Ascending aorta (tissue), 2 donors: ENCODE results near the gene LHPP. TPM values are rescaled to one million over a fixed set of nuclear protein-coding genes. Genes with fewer than 3 reads are reported as not detected.
"Not testable (repeated sequence)": the region's sequence is repeated elsewhere in the genome, so short reads cannot be mapped to it uniquely, and the experiment has no call there.

Source experiments
- DNase-seq, 2 donors: peaks; one replicate each; pipeline ENCODE4 v3.0.0-alpha.2; 2019; ENCODE audit warnings: low spot score in 2 of 2
- H3K27ac ChIP-seq, 2 donors: fragments of 200-600 bp; sonication (generic); one replicate each; pipeline ENCODE4 v1.5.1; 2016 to 2017; ENCODE audit warnings: mild to moderate bottlenecking in 1 of 2
- H3K27me3 ChIP-seq: fragments of 200-600 bp; sonication (generic); one replicate; pipeline ENCODE4 v1.5.1; 2017
- H3K36me3 ChIP-seq, 2 donors: fragments of 200-600 bp; sonication (generic); one replicate each; pipeline ENCODE4 v1.5.1; 2016
- H3K4me1 ChIP-seq, 2 donors: fragments of 200-600 bp; sonication (generic); one replicate each; pipeline ENCODE4 v1.5.1; 2016 to 2017; ENCODE audit warnings: mild to moderate bottlenecking in 1 of 2
- H3K4me3 ChIP-seq, 2 donors: fragments of 200-600 bp; sonication (generic); one replicate each; pipeline ENCODE4 v1.5.1; 2016 to 2017; ENCODE audit warnings: mild to moderate bottlenecking in 1 of 2
- H3K9me3 ChIP-seq, 2 donors: fragments of 200-600 bp; sonication (generic); one replicate each; pipeline ENCODE4 v1.5.1; 2016
- intact Hi-C: fragments of 100-400 bp; cut with DNase I; formaldehyde crosslinking; loops from one replicate; pipeline ENCODE4 v1.15.1; 2023
- total RNA-seq: library from RNA; depleted of rRNA; stranded (reverse); fragments of >200 nt; gene quantifications from one replicate; pipeline ENCODE4 v1.1.0, GENCODE V29; 2016
- TF ChIP-seq, protein P1 (sequence below), 3 experiments: fragments of 200-600 bp in 2 of 3; fragments of 450-650 bp in 1 of 3; sonication (generic) in 2 of 3; IDR thresholded peaks; one replicate each; pipeline ENCODE4 v1.5.1; 2016 to 2019; ENCODE audit warnings: antibody characterized with exemption in 3 of 3, mild to moderate bottlenecking in 1 of 3, moderate library complexity in 1 of 3

The LHPP gene
- total RNA-seq, 1 donor from 2014 or later, result 5.1 TPM

DNA sequence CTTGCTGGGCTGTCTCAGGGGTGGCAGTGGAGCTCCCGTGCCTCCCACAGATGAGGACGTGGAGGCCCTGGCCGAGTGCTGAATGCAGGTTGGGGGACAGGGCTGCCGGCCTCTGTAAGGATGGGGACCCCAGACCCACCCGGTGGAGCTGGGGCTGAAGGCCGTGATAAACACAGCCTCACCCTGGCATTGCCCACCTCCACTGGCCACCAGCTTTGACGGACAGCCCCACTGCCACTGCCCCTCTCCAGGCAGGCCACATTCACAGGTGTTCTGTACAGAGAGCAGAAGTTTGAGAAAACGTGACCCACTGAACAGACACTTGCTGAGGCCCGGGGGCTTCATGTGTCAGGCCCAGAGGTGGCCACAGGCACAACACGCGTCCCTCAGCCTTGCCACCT is 126.2 kb downstream of the LHPP start:
- no peaks in the 10 kb centered on the region for H3K36me3 ChIP-seq
- no peak for DNase-seq
- H3K27me3 ChIP-seq, result no peaks in the 10 kb centered on the region
- H3K4me1 ChIP-seq, result peaks cover 0 to 20% of the 10 kb centered on the region in 2 donors
- peak overlapping the region in 1 of 2 donors; percentile 72 for H3K27ac ChIP-seq
- H3K9me3 ChIP-seq, result no peaks in the 10 kb centered on the region
- TF ChIP-seq, protein P1, sequence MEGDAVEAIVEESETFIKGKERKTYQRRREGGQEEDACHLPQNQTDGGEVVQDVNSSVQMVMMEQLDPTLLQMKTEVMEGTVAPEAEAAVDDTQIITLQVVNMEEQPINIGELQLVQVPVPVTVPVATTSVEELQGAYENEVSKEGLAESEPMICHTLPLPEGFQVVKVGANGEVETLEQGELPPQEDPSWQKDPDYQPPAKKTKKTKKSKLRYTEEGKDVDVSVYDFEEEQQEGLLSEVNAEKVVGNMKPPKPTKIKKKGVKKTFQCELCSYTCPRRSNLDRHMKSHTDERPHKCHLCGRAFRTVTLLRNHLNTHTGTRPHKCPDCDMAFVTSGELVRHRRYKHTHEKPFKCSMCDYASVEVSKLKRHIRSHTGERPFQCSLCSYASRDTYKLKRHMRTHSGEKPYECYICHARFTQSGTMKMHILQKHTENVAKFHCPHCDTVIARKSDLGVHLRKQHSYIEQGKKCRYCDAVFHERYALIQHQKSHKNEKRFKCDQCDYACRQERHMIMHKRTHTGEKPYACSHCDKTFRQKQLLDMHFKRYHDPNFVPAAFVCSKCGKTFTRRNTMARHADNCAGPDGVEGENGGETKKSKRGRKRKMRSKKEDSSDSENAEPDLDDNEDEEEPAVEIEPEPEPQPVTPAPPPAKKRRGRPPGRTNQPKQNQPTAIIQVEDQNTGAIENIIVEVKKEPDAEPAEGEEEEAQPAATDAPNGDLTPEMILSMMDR (IDR thresholded peaks at IDR 0.05), result no peak
- H3K4me3 ChIP-seq, result no peak overlapping the region
- intact Hi-C loops, result no loop called here

DNA sequence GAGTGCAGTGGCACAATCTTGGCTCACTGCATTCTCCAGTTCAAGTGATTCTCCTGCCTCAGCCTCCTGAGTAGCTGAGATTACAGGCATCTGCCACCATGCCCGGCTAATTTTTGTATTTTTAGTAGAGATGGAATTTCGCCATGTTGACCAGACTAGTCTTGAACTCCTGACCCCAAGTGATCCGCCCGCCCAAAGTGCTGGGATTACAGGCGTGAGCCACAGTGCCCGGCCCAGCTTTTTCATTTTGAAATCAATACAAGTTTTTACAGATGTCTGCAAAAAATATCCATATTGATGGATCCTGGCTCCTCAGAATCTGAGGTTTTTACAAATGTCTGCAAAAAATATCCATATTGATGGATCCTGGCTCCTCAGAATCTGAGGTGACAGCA is 126.7 kb downstream of the LHPP start:
- H3K27me3 ChIP-seq, H3K4me3 ChIP-seq, intact Hi-C loops, H3K36me3 ChIP-seq, DNase-seq, H3K9me3 ChIP-seq: not testable (repeated sequence)
- Histone ChIP-seq H3K27ac (peak overlapping the region in 1 of 2 donors; percentile 72), H3K4me1 (peaks cover 0 to 20% of the 10 kb centered on the region in 2 donors)

DNA sequence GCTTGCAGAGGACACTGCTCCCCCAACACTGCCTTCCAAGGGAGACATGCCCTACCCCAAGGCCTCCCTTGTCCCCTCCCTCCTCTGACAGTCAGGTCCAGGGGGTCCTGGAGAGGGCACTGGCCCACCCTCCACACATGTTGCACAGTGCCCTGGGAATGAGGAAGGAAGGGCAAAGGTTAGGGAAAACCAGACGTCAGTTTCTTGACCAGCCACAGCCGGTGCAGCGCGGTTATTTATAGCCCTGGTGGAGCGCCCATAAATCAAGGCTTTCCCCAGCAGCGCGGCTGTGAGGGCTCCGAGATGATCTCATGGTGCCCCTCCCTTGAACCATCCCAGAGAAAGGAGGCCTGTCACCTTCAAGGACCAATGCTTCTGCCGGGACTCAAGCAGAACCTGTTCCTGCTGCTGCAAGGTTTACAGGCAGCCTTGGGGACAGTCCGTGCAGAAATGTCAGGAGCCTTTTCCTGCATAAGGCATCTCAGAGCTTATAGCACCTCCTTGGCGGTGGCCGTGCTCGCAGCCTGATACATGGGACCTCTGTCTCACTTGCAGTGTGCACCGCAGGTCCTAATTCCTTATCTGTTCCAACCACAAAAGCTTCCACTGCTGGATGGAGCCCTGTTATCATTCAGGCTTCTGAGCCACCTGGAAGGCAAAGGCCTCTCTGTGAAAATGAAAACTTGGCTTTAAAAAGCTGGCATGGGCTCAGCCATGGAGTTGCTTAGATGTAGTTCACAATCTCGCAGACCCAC is 127.3 kb downstream of the LHPP start:
- intact Hi-C loops, result no loop called here
- Histone ChIP-seq H3K4me1 (peaks cover 0 to 20% of the 10 kb centered on the region in 2 donors), H3K27me3 (no peaks in the 10 kb centered on the region), H3K4me3 (peak overlapping the region in 1 of 2 donors; percentile 60), H3K27ac (peak overlapping the region; percentile 53 to 72), H3K9me3 (no peaks in the 10 kb centered on the region), H3K36me3 (no peaks in the 10 kb centered on the region)
- TF ChIP-seq, protein P1 (IDR thresholded peaks at IDR 0.05), result no peak
- DNase-seq, result no peak

- Histone ChIP-seq H3K27me3 (no peaks in the 10 kb centered on the region), H3K9me3 (no peaks in the 10 kb centered on the region), H3K4me1 (peaks cover 0 to 20% of the 10 kb centered on the region in 2 donors), H3K27ac (peak overlapping the region; percentile 53 to 72), H3K4me3 (peak overlapping the region in 1 of 2 donors; percentile 60), H3K36me3 (no peaks in the 10 kb centered on the region)
- DNase-seq, result no peak
- TF ChIP-seq, protein P1 (IDR thresholded peaks at IDR 0.05), result no peak
- intact Hi-C loops, result no loop called here
Observed at GRCh38 chr10:124589491-124590041, 127.9 kb downstream of the LHPP start.

DNA sequence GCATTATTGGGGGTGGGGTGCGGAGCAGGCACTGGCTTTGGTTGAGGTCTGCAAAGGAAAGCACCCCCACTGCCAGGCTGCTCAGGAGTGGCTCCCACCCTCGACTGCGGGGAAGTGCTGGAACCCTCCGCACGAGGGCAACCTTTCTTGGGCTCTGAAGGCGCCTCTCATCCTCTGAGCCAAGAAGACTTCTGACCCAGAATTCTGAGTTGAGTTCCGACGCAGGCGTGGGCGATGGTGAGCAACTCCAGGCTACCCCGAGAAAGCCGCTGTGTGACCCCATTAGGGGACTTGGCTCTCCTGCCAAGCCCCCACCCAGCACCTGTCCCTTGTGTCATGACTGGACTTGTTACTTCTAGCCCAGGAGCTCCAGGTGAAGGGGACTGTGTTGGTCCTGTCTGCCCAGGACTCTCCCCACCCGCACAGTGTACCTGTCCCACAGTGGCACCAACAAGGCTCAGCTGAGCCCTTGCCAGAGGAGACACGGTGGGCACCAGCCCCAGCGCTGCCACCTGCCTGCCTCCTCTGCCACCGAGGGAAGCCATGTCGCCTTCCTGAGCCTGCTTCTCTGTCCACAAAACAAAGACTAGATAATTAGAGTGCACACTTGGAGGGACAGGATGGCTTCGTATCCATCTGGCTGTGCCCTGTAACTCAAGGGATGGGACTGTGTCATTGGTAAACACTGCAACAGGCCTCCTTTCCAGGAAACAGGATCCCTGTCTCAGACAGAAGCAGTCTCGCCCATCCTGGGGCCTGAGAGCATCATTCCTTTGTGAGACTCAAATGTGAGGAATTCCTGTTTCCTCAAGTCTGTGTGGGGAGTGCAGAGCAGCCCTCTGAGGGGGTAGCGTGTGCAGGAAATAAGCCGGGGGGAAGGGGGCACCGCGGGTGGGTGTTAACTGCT is 128.8 kb downstream of the LHPP start:
- Histone ChIP-seq H3K9me3 (no peaks in the 10 kb centered on the region), H3K27ac (peak overlapping the region in 1 of 2 donors; percentile 72), H3K27me3 (no peaks in the 10 kb centered on the region), H3K36me3 (no peaks in the 10 kb centered on the region), H3K4me1 (peaks cover 0 to 20% of the 10 kb centered on the region in 2 donors), H3K4me3 (no peak overlapping the region)
- intact Hi-C loops, result no loop called here
- TF ChIP-seq, protein P1 (IDR thresholded peaks at IDR 0.05), result no peak
- DNase-seq, result no peak
